Activated T-cell treated with anti-CD3 and anti-CD28 coated beads, Interleukin-2, amount 50 U/mL, for 72 hours (primary cell): ENCODE measurements around the gene PPP1R3F. TPM values are rescaled to one million over a fixed set of nuclear protein-coding genes. Genes with fewer than 3 reads are reported as not detected.
A peak's percentile ranks its signal among the peaks of the same experiment; 100 is the strongest.
"Not testable (repeated sequence)": the region's sequence is repeated elsewhere in the genome, so short reads cannot be mapped to it uniquely, and the experiment has no call there.

Source experiments
- ATAC-seq, 2 donors: fragments of 150-1000 bp; cut with Tn5 transposase; replicated peaks in 1 of 2; 2 replicates each; pipeline ENCODE4 v1.10.0; 2021; ENCODE audit warnings: moderate library complexity in 2 of 2, mild to moderate bottlenecking in 1 of 2
- DNase-seq, 2 donors: peaks; one replicate each; pipeline ENCODE4 v3.0.0; 2021 to 2022; ENCODE audit warnings: mixed read lengths in 1 of 2
- H3K27ac Mint-ChIP-seq: one replicate; pipeline ENCODE4 v1.8.0; 2022; ENCODE audit warnings: mild to moderate bottlenecking, moderate library complexity, mixed read lengths
- H3K27me3 Mint-ChIP-seq: one replicate; pipeline ENCODE4 v1.8.0; 2022; ENCODE audit warnings: low read depth, mixed read lengths
- H3K36me3 Mint-ChIP-seq, 2 donors: one replicate each; pipeline ENCODE4 v1.8.0; 2022; ENCODE audit warnings: mixed read lengths in 2 of 2, mild to moderate bottlenecking in 1 of 2; ENCODE audit not compliant: insufficient read depth in 2 of 2
- H3K4me1 Mint-ChIP-seq: one replicate; pipeline ENCODE4 v1.8.0; 2022; ENCODE audit warnings: low read depth, mixed read lengths
- H3K4me3 Mint-ChIP-seq, 2 donors: one replicate each; pipeline ENCODE4 v1.8.0; 2022; ENCODE audit warnings: mild to moderate bottlenecking in 2 of 2, mixed read lengths in 2 of 2, moderate library complexity in 2 of 2
- H3K9me3 Mint-ChIP-seq, 2 donors: one replicate each; pipeline ENCODE4 v1.8.0; 2022; ENCODE audit warnings: mixed read lengths in 2 of 2
- total RNA-seq, 2 donors: library from RNA; stranded (reverse); gene quantifications; one replicate each; pipeline ENCODE4 v1.2.3, GENCODE V29; 2022

PPP1R3F gene
- total RNA-seq, 2 donors from 2014 or later: 9.8 to 16.1 TPM

- H3K9me3 Mint-ChIP-seq: no peaks in the 10 kb centered on the region
- H3K27me3 Mint-ChIP-seq: peaks cover 9% of the 10 kb centered on the region
- H3K27ac Mint-ChIP-seq: no peak overlapping the region
- H3K4me3 Mint-ChIP-seq: no peak overlapping the region
- no peaks in the 10 kb centered on the region for H3K36me3 Mint-ChIP-seq
- DNase-seq (no peak), ATAC-seq (no peak)
- H3K4me1 Mint-ChIP-seq: peaks cover 33% of the 10 kb centered on the region
These were observed 18.1 kb downstream of the PPP1R3F start for GRCh38 chrX:49287665-49288064.

DNA sequence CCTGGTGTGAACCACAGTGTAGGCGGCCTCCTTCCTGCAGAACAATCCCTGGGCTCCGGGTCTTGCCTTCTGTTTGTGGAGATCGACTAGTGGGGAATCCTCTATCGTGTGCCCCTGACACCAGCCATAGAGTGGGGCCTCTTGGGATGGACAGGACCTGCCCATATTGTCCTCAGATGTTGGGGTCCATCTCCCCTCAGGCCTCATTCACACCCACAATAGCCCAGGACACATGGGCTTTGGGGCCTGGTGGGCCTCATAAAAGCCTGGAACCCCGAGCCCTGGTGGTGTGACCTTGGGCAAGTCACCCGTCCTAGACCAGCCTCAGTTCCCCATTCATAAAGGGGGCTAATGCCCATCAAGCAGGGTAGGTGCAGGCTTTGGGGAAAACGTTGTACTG, 20.6 kb downstream of the PPP1R3F start:
- H3K36me3 Mint-ChIP-seq: no peaks in the 10 kb centered on the region
- H3K27ac Mint-ChIP-seq: no peak overlapping the region
- H3K4me1 Mint-ChIP-seq: peaks cover 36% of the 10 kb centered on the region
- peaks cover 9% of the 10 kb centered on the region for H3K27me3 Mint-ChIP-seq
- ATAC-seq (no peak), DNase-seq (no peak)
- no peaks in the 10 kb centered on the region for H3K9me3 Mint-ChIP-seq
- no peak overlapping the region for H3K4me3 Mint-ChIP-seq

DNA sequence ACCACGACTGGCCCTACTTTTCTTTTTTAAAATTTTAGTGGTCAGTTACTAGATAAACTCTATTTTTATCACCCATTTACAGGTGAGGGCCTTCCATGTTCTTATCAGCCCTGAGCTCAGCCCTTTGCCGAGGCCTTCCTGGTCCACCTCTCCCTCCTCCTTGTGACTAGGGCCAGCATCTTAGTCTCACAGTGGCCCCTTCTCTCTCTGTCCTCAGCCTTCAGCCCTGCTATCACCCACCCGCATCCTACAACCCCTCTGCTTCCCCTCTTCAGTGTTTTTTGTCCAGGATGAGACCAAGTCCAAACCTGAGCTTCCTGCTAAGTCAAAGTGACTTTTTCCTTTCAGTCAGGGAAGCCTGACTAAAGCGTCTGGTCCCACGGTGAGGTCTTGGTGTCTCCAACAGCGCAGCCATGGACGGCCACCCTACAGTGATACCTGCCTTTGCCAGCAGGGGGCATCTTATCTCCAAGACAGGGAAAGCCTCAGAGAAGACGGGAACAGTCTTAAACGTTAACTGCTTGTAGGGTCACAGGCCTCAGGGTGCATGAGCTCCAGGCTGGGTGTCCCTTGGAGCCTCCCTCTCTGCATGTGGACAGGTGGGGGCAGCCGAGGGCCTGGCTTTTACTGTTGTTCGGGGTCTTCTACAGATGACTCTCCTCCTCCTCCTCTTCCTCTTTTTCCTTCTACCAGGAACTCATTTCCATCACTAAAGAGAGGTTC, 22.2 kb downstream of the PPP1R3F start:
- H3K36me3 Mint-ChIP-seq: no peaks in the 10 kb centered on the region
- ATAC-seq (peak; percentile 87 to 92), DNase-seq (peak; percentile 75 to 78)
- no peaks in the 10 kb centered on the region for H3K9me3 Mint-ChIP-seq
- peaks cover 36% of the 10 kb centered on the region for H3K4me1 Mint-ChIP-seq
- peaks cover 15% of the 10 kb centered on the region for H3K27me3 Mint-ChIP-seq
- H3K27ac Mint-ChIP-seq: peak overlapping the region; percentile 72
- H3K4me3 Mint-ChIP-seq: no peak overlapping the region

GRCh38 chrX:49292400-49293362, 23.1 kb downstream of the PPP1R3F start:
- Mint-ChIP-seq H3K4me3 (no peak overlapping the region), H3K27ac (no peak overlapping the region), H3K36me3 (no peaks in the 10 kb centered on the region), H3K27me3 (peaks cover 17% of the 10 kb centered on the region), H3K4me1 (peaks cover 28% of the 10 kb centered on the region), H3K9me3 (no peaks in the 10 kb centered on the region)
- peak; percentile 49 to 56 for ATAC-seq
- DNase-seq: no peak

DNA sequence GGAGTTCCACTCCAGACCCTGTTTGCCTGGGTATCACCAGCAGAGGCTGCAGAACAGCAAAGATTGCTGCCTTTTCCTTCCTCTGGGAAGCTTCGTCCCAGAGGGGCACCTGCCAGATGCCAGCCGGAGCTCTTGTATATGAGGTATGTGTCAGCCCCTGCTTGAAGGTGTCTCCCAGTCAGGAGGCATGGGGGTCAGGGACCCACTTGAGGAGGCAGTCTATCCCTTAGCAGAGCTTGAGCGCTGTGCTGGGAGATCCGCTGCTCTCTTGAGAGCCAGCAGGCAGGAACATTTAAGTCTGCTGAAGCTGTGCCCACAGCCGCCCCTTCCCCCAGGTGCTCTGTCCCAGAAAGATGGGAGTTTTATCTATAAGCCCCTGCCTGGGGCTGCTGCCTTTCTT, 29.7 kb downstream of the PPP1R3F start:
- H3K27ac Mint-ChIP-seq, DNase-seq, H3K4me3 Mint-ChIP-seq, H3K36me3 Mint-ChIP-seq, H3K9me3 Mint-ChIP-seq, H3K4me1 Mint-ChIP-seq, ATAC-seq: not testable (repeated sequence)
- H3K27me3 Mint-ChIP-seq: peaks cover 28% of the 10 kb centered on the region

GRCh38 chrX:49300703-49301102, 31.1 kb downstream of the PPP1R3F start:
- DNase-seq (no peak), ATAC-seq (no peak)
- H3K27me3 Mint-ChIP-seq: peaks cover 28% of the 10 kb centered on the region
- H3K4me3 Mint-ChIP-seq: no peak overlapping the region
- no peaks in the 10 kb centered on the region for H3K4me1 Mint-ChIP-seq
- H3K9me3 Mint-ChIP-seq: no peaks in the 10 kb centered on the region
- H3K36me3 Mint-ChIP-seq: no peaks in the 10 kb centered on the region
- H3K27ac Mint-ChIP-seq: no peak overlapping the region

- H3K4me1 Mint-ChIP-seq: peaks cover 9% of the 10 kb centered on the region
- H3K36me3 Mint-ChIP-seq: no peaks in the 10 kb centered on the region
- H3K27me3 Mint-ChIP-seq: peaks cover 20% of the 10 kb centered on the region
- H3K4me3 Mint-ChIP-seq: no peak within 1 kb of the TSS
- H3K9me3 Mint-ChIP-seq: no peaks in the 10 kb centered on the region
- ATAC-seq: no peak
- no peak for DNase-seq
- H3K27ac Mint-ChIP-seq: no peak within 1 kb of the TSS
These were observed 33.8 kb downstream of the PPP1R3F start, which contains the start of gene GAGE10 for GRCh38 chrX:49303346-49303745. GAGE10 (plus strand) TSS chrX:49303646; CDS start chrX:49304860, 1,214 bp downstream.

DNA sequence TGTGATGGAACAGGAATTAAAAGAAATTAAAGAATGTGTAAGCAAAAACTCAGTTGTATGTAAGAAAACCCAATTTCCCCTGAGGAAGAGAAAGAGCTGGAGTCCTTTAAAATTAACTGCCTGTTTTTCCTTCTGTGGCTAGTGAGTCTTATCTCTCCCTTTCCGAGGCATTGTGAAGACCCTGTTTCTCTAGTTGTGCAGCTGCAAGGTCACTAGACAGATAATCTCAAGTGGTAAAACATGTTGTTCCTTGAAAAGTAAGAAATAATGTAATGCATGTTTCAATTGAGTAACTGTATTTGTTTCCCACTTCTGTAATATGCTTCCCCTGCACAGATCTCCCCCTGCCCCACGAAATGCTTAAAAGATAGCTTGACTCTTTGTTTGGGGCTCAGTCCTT, 38.2 kb downstream of the PPP1R3F start:
- H3K9me3 Mint-ChIP-seq, ATAC-seq, DNase-seq, H3K36me3 Mint-ChIP-seq, H3K27ac Mint-ChIP-seq: not testable (repeated sequence)
- Mint-ChIP-seq H3K27me3 (peaks cover 12% of the 10 kb centered on the region), H3K4me1 (peaks cover 26% of the 10 kb centered on the region), H3K4me3 (peak overlapping the region; percentile 21 to 89)

GRCh38 chrX:49308604-49309269, 39.1 kb downstream of the PPP1R3F start:
- Mint-ChIP-seq H3K4me3 (peak overlapping the region; percentile 77 to 89), H3K4me1 (peaks cover 26% of the 10 kb centered on the region), H3K27ac (peak overlapping the region; percentile 82), H3K9me3 (no peaks in the 10 kb centered on the region), H3K36me3 (no peaks in the 10 kb centered on the region), H3K27me3 (peaks cover 5% of the 10 kb centered on the region)
- peak; percentile 76 for ATAC-seq
- DNase-seq: no peak

GRCh38 chrX:49309401-49309981, 39.9 kb downstream of the PPP1R3F start:
- Mint-ChIP-seq H3K27ac (peak overlapping the region; percentile 82), H3K4me1 (peaks cover 26% of the 10 kb centered on the region), H3K4me3 (peak overlapping the region; percentile 77 to 89), H3K36me3 (no peaks in the 10 kb centered on the region), H3K9me3 (no peaks in the 10 kb centered on the region), H3K27me3 (no peaks in the 10 kb centered on the region)
- DNase-seq (no peak), ATAC-seq (peak; percentile 59 to 62)

GRCh38 chrX:49310371-49310770, 40.8 kb downstream of the PPP1R3F start:
- no peak overlapping the region for H3K27ac Mint-ChIP-seq
- no peak overlapping the region for H3K4me3 Mint-ChIP-seq
- no peaks in the 10 kb centered on the region for H3K27me3 Mint-ChIP-seq
- no peaks in the 10 kb centered on the region for H3K9me3 Mint-ChIP-seq
- no peaks in the 10 kb centered on the region for H3K36me3 Mint-ChIP-seq
- H3K4me1 Mint-ChIP-seq: peaks cover 26% of the 10 kb centered on the region
- no peak for ATAC-seq
- DNase-seq: no peak

DNA sequence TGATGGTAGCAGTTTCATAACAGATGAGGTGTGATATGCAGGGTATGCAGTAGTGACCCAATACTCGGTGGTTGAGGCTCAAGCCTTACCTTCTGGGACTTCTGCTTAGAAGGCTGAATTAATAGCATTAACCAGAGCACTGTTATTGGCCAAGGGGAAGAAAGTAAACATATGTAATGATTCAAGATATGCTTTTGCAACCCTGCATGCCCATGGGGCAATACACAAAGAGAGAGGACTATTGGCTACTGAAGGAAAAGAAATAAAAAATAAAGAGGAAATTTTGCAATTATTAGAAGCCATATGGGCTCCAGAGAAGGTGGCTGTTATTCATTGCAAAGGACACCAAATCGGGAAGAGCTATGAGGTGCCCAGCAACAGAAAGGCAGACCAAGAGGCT, 42.6 kb downstream of the PPP1R3F start:
- no peaks in the 10 kb centered on the region for H3K9me3 Mint-ChIP-seq
- no peak overlapping the region for H3K27ac Mint-ChIP-seq
- H3K36me3 Mint-ChIP-seq: no peaks in the 10 kb centered on the region
- H3K27me3 Mint-ChIP-seq: no peaks in the 10 kb centered on the region
- DNase-seq (no peak), ATAC-seq (no peak)
- no peak overlapping the region for H3K4me3 Mint-ChIP-seq
- H3K4me1 Mint-ChIP-seq: peaks cover 26% of the 10 kb centered on the region
